A673 (cell line): Measurements from ENCODE around the gene ADGRF1. TPM values are rescaled to one million over a fixed set of nuclear protein-coding genes. Genes with fewer than 3 reads are reported as not detected.
"Not testable (repeated sequence)": the region's sequence is repeated elsewhere in the genome, so short reads cannot be mapped to it uniquely, and the experiment has no call there.

Experiments
- BruUV-seq: library from RNA; stranded (reverse); fragments of 400-500 nt; replicated peaks from 2 replicates; lab custom pipeline; 2021; lab: Mats Ljungman, UMichigan
- CTCF ChIA-PET: fragments of 300-600 bp; sonication (Branson Sonifier 250); formaldehyde crosslinking; loops from one replicate; lab custom pipeline; 2022; ENCODE audit warnings: antibody characterized with exemption; lab: Charles Lee
- POLR2A ChIA-PET: fragments of 300-600 bp; sonication (Branson Sonifier 250); formaldehyde crosslinking; loops from one replicate; lab custom pipeline; 2022; ENCODE audit warnings: antibody characterized with exemption; ENCODE audit not compliant: low non-redundant PET; lab: Charles Lee
- DNase-seq: peaks from one replicate; pipeline ENCODE4 v3.0.0-alpha.2; 2015; ENCODE audit warnings: low spot score
- H3K27ac ChIP-seq: fragments of 200-600 bp; sonication (generic); 2 replicates; pipeline ENCODE4 v1.5.1; 2016; ENCODE audit warnings: mixed run types, low read depth, mild to moderate bottlenecking, mixed read lengths, antibody characterized with exemption, low read length; ENCODE audit not compliant: poor library complexity, severe bottlenecking
- H3K27me3 ChIP-seq: fragments of 200-600 bp; sonication (generic); replicated peaks from 2 replicates; pipeline ENCODE4 v1.6.1; 2017; ENCODE audit warnings: mixed run types, low read depth, mild to moderate bottlenecking, mixed read lengths, antibody characterized with exemption, low read length; ENCODE audit not compliant: insufficient read depth, poor library complexity
- H3K36me3 ChIP-seq: fragments of 200-600 bp; sonication (generic); 2 replicates; pipeline ENCODE4 v1.6.1; 2016; ENCODE audit warnings: mixed run types, mild to moderate bottlenecking, mixed read lengths, antibody characterized with exemption, low read length; ENCODE audit not compliant: insufficient read depth, poor library complexity, severe bottlenecking
- H3K4me1 ChIP-seq: fragments of 200-600 bp; sonication (generic); 2 replicates; pipeline ENCODE4 v1.6.1; 2017; ENCODE audit warnings: mixed run types, mild to moderate bottlenecking, mixed read lengths, antibody characterized with exemption, low read length; ENCODE audit not compliant: insufficient read depth, poor library complexity, severe bottlenecking
- H3K4me3 ChIP-seq: fragments of 200-600 bp; sonication (generic); 2 replicates; pipeline ENCODE4 v1.5.1; 2016; ENCODE audit warnings: low read depth, mixed run types, mild to moderate bottlenecking, mixed read lengths, low read length; ENCODE audit not compliant: poor library complexity, severe bottlenecking
- H3K9me3 ChIP-seq: fragments of 200-600 bp; sonication (generic); 2 replicates; pipeline ENCODE4 v1.6.1; 2016; ENCODE audit warnings: mixed run types, low read depth, mild to moderate bottlenecking, mixed read lengths, antibody characterized with exemption, low read length; ENCODE audit not compliant: poor library complexity, severe bottlenecking
- intact Hi-C: fragments of 100-400 bp; cut with micrococcal nuclease; formaldehyde crosslinking; loops from one replicate; pipeline ENCODE4 v1.10.0; 2022; ENCODE audit not compliant: unreplicated experiment
- total RNA-seq: library from RNA; stranded (reverse); gene quantifications from 2 replicates; pipeline ENCODE4 v1.2.3, GENCODE V29; 2021
- TF ChIP-seq, protein P1 (sequence below): fragments of 300-800, 200-600 bp; sonication (generic); conservative IDR thresholded peaks from 2 replicates; pipeline ENCODE4 v1.5.1; 2017; ENCODE audit warnings: low read depth, mild to moderate bottlenecking, antibody characterized with exemption, low read length, moderate library complexity, mixed read lengths

The ADGRF1 gene
- total RNA-seq, 1 experiment from 2014 or later = not detected

DNA sequence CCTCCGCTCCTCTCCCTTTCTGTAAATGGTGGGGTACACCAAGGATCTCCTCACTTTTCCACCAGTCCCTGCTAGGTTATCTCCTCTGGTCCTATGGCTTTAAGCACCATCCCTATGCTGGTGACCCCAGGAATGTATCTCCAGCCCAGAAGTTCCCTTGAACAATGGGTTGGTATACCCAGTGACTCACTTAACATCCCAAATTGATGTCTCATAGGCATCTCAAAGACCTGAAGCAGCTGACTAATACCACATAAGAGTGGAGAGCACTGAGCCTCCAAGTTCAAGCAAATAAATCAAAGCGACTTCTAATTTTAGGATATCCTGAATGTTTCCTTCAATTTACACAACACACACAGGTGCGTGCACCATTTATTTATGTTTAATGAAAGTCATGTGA is 48.3 kb downstream of the ADGRF1 start:
- TF ChIP-seq, protein P1, sequence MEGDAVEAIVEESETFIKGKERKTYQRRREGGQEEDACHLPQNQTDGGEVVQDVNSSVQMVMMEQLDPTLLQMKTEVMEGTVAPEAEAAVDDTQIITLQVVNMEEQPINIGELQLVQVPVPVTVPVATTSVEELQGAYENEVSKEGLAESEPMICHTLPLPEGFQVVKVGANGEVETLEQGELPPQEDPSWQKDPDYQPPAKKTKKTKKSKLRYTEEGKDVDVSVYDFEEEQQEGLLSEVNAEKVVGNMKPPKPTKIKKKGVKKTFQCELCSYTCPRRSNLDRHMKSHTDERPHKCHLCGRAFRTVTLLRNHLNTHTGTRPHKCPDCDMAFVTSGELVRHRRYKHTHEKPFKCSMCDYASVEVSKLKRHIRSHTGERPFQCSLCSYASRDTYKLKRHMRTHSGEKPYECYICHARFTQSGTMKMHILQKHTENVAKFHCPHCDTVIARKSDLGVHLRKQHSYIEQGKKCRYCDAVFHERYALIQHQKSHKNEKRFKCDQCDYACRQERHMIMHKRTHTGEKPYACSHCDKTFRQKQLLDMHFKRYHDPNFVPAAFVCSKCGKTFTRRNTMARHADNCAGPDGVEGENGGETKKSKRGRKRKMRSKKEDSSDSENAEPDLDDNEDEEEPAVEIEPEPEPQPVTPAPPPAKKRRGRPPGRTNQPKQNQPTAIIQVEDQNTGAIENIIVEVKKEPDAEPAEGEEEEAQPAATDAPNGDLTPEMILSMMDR = no peak
- DNase-seq = no peak
- Histone ChIP-seq H3K4me3 (no peak overlapping the region), H3K27me3 (peaks cover 30% of the 10 kb centered on the region), H3K9me3 (no peaks in the 10 kb centered on the region), H3K27ac (no peak overlapping the region), H3K4me1 (no peaks in the 10 kb centered on the region), H3K36me3 (no peaks in the 10 kb centered on the region)
- BruUV-seq = no TSS peak
- CTCF ChIA-PET = no interaction called here
- POLR2A ChIA-PET = no interaction called here
- intact Hi-C loops = loop anchor here (5.0 kb wide), 1 partner anchor 577 kb away; no protein-coding TSS in a partner anchor

DNA sequence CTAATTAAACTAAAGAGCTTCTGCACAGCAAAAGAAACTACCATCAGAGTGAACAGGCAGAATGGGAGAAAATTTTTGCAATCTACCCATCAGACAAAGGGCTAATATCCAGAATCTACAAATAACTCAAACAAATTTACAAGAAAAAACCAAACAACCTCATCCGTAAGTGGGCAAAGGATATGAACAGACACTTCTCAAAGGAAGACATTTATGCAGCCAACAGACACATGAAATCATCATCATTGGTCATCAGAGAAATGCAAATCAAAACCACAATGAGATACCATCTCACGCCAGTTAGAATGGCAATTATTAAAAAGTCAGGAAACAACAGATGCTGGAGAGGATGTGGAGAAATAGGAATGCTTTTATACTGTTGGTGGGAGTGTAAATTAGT is 49.7 kb downstream of the ADGRF1 start:
- H3K4me3 ChIP-seq, H3K27ac ChIP-seq, BruUV-seq, DNase-seq, H3K9me3 ChIP-seq, POLR2A ChIA-PET, CTCF ChIA-PET, H3K36me3 ChIP-seq, H3K4me1 ChIP-seq: not testable (repeated sequence)
- intact Hi-C loops = loop anchor here (5.0 kb wide), 1 partner anchor 575 kb away; no protein-coding TSS in a partner anchor
- peaks cover 28% of the 10 kb centered on the region for H3K27me3 ChIP-seq

DNA sequence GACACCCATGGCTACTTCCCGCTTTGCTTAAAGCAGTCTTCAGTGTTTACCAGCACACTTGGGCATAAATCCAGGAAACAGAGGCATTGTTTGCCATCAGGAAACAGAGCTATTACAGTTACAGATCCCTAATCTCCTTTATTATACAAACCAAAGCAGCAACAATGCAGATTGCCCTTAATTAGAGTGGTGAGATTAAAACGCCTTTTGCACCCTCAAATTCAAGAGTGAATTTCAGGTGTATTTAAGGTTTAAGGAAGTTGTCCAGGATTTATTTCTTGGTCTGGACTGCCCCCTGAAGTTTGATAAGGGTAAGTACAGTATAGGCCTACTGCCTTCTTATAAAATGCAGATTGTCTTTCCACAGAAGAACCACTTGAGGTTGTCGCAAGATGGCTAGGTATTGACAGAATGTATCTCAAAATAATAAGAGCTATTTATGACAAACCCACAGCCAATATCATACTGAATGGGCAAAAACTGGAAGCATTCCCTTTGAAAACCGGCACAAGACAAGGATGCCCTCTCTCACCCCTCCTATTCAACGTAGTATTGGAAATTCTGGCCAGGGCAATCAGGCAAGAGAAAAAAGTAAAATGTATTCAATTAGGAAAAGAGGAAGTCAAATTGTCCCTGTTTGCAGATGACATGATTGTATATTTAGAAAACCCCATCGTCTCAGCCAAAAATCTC is 51.2 kb downstream of the ADGRF1 start:
- H3K4me1 ChIP-seq, H3K36me3 ChIP-seq, POLR2A ChIA-PET, H3K27ac ChIP-seq, H3K4me3 ChIP-seq, H3K9me3 ChIP-seq, BruUV-seq: not testable (repeated sequence)
- peak; percentile 53 for DNase-seq
- CTCF ChIA-PET = interaction anchor here (0.7 to 1.0 kb wide), 3 partner anchors 142 to 738 kb away, joined by 3 to 4 read pairs (median 3); no protein-coding TSS in a partner anchor
- H3K27me3 ChIP-seq = peaks cover 28% of the 10 kb centered on the region
- TF ChIP-seq, protein P1 = peak; percentile 64
- intact Hi-C loops = loop anchor here (2.0 to 5.0 kb wide), 2 partner anchors 142 to 574 kb away; no protein-coding TSS in a partner anchor
